HepG2 (cell line): ENCODE measurements around the gene SIK1. TPM values are rescaled to one million over a fixed set of nuclear protein-coding genes. Genes with fewer than 3 reads are reported as not detected.

Source experiments
- GATAD2A ChIP-seq: IDR thresholded peaks from 2 replicates; pipeline ENCODE4 v1.6.1; 2016
- SP1 ChIP-seq, 2 experiments: fragments of 450-650 bp in 1 of 2; sonication (generic) in 1 of 2; formaldehyde crosslinking in 1 of 2; IDR thresholded peaks; 2 replicates each; pipeline versions ENCODE4 v1.4.0 to v1.6.1; 2016 to 2020; ENCODE audit warnings: missing genetic modification reagents in 1 of 2
- SUZ12 ChIP-seq: fragments of 150-350 bp; IDR thresholded peaks from 2 replicates; pipeline ENCODE4 v1.6.1; 2014; ENCODE audit warnings: low read depth, low read length
- ZFX ChIP-seq: sonication (generic); formaldehyde crosslinking; IDR thresholded peaks from 2 replicates; pipeline ENCODE4 v1.4.0; 2020; ENCODE audit warnings: mild to moderate bottlenecking, low read depth, missing genetic modification reagents, moderate library complexity
- ZNF430 ChIP-seq: sonication (generic); formaldehyde crosslinking; IDR thresholded peaks from 2 replicates; pipeline ENCODE4 v1.9.0; 2021; ENCODE audit warnings: mild to moderate bottlenecking, missing genetic modification reagents
- ZNF883 ChIP-seq: sonication (generic); formaldehyde crosslinking; IDR thresholded peaks from 2 replicates; pipeline ENCODE4 v1.5.1; 2020; ENCODE audit warnings: mild to moderate bottlenecking, missing genetic modification reagents; ENCODE audit errors: not compliant biosample characterization
- polyA plus RNA-seq, 8 experiments: library from polyadenylated mRNA; depleted of rRNA in 3 of 8; stranded (reverse) in 7 of 8; unstranded in 1 of 8; fragments of >200 nt; fragmentation: Illumina TruSeq in 4 of 8; extraction: Trizol in 4 of 8; gene quantifications; 2 replicates each; pipeline versions ENCODE4 v1.2.1 to v1.2.3, GENCODE V29; 2011 to 2016; ENCODE audit warnings: low read depth in 4 of 8, missing spikeins in 1 of 8, mixed read lengths in 1 of 8; ENCODE audit not compliant: insufficient read depth in 1 of 8
- total RNA-seq, 5 experiments: library from RNA; depleted of rRNA; stranded (reverse); fragments of >200 nt; fragmentation: Illumina TruSeq; extraction: Trizol; gene quantifications; 2 replicates each; pipeline ENCODE4 v1.2.3, GENCODE V29; 2016; ENCODE audit warnings: low read depth in 1 of 5
- TF ChIP-seq, protein P1 (sequence below): sonication (generic); IDR thresholded peaks from 2 replicates; pipeline ENCODE4 v1.6.1; 2016; ENCODE audit warnings: low read depth, borderline replicate concordance
- TF ChIP-seq, protein P2 (sequence below): sonication (generic); formaldehyde crosslinking; conservative IDR thresholded peaks from 2 replicates; pipeline ENCODE4 v1.4.0; 2020; ENCODE audit warnings: missing genetic modification reagents

Gene SIK1
- total and polyA plus RNA-seq, 2 of the 13 experiments (the other 11 are each of a cell fraction or from before 2014, with no cell fraction given), result 4.5 to 14.5 TPM

DNA sequence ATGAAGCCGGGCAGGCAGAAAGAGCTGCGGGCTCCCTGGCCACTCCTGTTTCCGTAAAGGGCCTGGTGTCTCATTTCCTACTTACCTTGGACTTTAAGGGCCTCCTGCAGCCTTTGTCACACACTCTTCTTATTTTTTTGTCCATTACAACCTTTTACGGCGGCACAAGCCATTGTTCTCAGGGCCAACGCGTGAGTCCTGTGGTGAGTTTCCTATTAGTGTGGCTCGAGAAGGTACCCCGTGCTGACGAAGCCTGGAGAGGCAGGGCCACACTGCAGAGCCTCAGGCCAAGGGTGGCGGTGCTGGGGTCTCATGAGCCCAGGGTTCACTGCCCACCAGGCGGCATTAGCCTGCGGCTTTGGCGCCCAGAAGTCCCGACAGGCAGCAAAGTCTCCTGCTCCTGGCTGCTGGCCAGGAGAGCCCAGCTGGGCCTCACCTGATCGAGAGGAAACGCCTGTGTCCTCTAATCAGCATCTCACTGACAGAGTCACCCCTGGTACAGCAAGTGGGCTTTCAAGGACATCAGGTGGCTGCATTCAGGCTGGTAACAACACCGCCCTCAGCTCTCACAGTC lies 62.0 kb downstream of the SIK1 start (continued):
- no peak for TF ChIP-seq SP1 (IDR thresholded peaks at IDR 0.05)
- no peak for TF ChIP-seq SP1 (CRISPR knock-in tag; IDR thresholded peaks at IDR 0.05)
- TF ChIP-seq ZFX, result no peak; the same call in 1 of the 2 replicates
- no peak for TF ChIP-seq SUZ12
- TF ChIP-seq, protein P1, sequence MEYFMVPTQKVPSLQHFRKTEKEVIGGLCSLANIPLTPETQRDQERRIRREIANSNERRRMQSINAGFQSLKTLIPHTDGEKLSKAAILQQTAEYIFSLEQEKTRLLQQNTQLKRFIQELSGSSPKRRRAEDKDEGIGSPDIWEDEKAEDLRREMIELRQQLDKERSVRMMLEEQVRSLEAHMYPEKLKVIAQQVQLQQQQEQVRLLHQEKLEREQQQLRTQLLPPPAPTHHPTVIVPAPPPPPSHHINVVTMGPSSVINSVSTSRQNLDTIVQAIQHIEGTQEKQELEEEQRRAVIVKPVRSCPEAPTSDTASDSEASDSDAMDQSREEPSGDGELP, result peak; percentile 99
- TF ChIP-seq ZNF883 (CRISPR knock-in tag), result no peak
- peak; percentile 29; the same call in 1 of the 2 replicates for TF ChIP-seq GATAD2A (CRISPR knock-in tag)
- no peak for TF ChIP-seq ZNF430 (CRISPR knock-in tag)
- TF ChIP-seq, protein P2, sequence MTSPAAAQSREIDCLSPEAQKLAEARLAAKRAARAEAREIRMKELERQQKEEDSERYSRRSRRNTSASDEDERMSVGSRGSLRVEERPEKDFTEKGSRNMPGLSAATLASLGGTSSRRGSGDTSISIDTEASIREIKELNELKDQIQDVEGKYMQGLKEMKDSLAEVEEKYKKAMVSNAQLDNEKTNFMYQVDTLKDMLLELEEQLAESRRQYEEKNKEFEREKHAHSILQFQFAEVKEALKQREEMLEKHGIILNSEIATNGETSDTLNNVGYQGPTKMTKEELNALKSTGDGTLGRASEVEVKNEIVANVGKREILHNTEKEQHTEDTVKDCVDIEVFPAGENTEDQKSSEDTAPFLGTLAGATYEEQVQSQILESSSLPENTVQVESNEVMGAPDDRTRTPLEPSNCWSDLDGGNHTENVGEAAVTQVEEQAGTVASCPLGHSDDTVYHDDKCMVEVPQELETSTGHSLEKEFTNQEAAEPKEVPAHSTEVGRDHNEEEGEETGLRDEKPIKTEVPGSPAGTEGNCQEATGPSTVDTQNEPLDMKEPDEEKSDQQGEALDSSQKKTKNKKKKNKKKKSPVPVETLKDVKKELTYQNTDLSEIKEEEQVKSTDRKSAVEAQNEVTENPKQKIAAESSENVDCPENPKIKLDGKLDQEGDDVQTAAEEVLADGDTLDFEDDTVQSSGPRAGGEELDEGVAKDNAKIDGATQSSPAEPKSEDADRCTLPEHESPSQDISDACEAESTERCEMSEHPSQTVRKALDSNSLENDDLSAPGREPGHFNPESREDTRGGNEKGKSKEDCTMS, result no peak
- TF ChIP-seq, all 625 proteins: peak for 56

Other genes with a start within 250 kb of the SIK1 start
- gene HSF2BP, start 232.4 kb upstream of the SIK1 start, total RNA-seq (2016; rRNA removed; fragmentation: Illumina TruSeq; extraction: Trizol), result 1.6 and 2.2 TPM in 2 replicates
- 0.63 and 0.67 TPM in 2 replicates for gene HSF2BP, start 232.4 kb upstream of the SIK1 start, polyA plus RNA-seq (2011; rRNA removed)
- 46.2 and 58.2 TPM in 2 replicates for gene RRP1B, start 232.4 kb upstream of the SIK1 start, total RNA-seq (2016; rRNA removed; fragmentation: Illumina TruSeq; extraction: Trizol)
- gene RRP1B, start 232.4 kb upstream of the SIK1 start, polyA plus RNA-seq (2011; rRNA removed), result 16.3 TPM in 2 replicates